GM12891 (cell line): ENCODE measurements around the gene SNX2.

ENCODE experiments used
- PAX5 ChIP-seq: IDR thresholded peaks from 2 replicates; pipeline ENCODE4 v1.6.1; 2011; ENCODE audit warnings: low read length, moderate library complexity, mild to moderate bottlenecking; ENCODE audit not compliant: insufficient read depth, severe bottlenecking
- POLR2A ChIP-seq: IDR thresholded peaks from 2 replicates; pipeline ENCODE4 v1.6.1; 2011; ENCODE audit warnings: low read depth, low read length, control low read depth
- POLR2AphosphoS5 ChIP-seq: IDR thresholded peaks from 2 replicates; pipeline ENCODE4 v1.6.1; 2011; ENCODE audit warnings: low read depth, low read length, control low read depth
- POU2F2 ChIP-seq: IDR thresholded peaks from 2 replicates; pipeline ENCODE4 v1.6.1; 2011; ENCODE audit warnings: low read depth, mild to moderate bottlenecking, control low read depth, low read length, moderate library complexity
- SPI1 ChIP-seq: IDR thresholded peaks from 2 replicates; pipeline ENCODE4 v1.6.1; 2011; ENCODE audit warnings: low read depth, low read length, control low read depth
- TAF1 ChIP-seq: IDR thresholded peaks from 2 replicates; pipeline ENCODE4 v1.6.1; 2011; ENCODE audit warnings: low read depth, low read length, control low read depth

DNA sequence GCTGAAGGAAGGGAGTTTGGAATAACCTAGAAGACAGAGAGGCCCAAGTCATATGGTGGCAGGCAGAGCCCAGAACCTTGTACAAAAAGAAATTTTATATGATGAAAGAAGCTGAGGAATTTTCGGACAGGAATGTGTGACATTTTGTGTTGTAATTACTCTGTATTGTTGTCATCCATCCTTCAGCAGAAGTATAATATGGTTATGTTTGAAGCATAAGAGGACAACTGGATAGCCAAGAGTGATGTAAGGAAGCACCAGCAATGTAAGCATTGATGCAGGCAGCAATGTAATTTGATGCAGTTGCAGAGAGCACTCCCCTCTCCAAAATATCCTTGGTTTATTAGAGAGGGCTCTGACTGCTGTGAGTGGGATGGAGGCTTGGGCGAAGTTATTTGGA is 19.1 kb upstream of the SNX2 start:
- TF ChIP-seq TAF1 (no peak), POLR2A (no peak), SPI1 (no peak), POLR2AphosphoS5 (no peak), POU2F2 (no peak), PAX5 (no peak)
